Middle frontal gyrus (tissue), 1 donor: Measurements from ENCODE around the gene CEPT1.

ENCODE experiments used
- DNase-seq: peaks from one replicate; pipeline ENCODE4 v3.0.0-alpha.2; 2015; ENCODE audit warnings: low spot score; ENCODE audit errors: extremely low spot score

The CEPT1 gene

DNA sequence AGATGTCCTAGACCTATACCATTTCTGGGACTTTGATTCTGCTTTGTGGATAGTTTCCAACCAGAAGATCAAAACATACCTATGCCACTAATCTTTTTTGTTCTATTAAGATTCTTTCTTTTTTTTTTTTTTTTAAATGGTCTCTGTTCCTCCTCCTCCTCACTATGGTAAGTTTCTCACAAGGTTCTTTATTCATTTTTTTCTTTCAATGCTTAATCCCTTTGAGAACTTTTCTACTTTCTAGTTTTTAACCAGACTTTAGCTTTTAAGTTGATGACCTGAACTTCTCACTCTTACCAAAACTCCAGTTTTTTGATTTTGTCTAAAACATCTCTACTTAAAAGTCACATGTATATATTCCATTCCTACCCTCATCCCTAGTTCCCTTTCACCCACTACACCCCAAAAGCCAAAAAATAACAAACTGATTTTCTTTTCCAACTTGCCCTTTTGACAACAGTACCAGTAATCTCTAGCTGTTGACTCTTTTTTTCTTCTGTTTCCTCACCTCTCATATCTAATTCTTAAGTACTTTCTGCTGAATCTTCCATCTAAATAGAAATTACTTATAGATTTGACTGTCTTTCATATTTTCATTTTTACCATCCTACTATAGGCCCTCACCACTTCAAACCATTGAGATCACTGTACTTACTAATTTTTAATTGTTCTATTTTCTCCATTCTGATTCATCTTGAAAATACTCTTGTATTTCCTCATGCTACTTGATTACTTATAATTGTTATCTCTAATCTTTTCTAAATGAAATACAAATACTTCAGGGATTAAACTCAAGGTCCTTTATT is 6.1 kb downstream of the CEPT1 start:
- DNase-seq = no peak

DNA sequence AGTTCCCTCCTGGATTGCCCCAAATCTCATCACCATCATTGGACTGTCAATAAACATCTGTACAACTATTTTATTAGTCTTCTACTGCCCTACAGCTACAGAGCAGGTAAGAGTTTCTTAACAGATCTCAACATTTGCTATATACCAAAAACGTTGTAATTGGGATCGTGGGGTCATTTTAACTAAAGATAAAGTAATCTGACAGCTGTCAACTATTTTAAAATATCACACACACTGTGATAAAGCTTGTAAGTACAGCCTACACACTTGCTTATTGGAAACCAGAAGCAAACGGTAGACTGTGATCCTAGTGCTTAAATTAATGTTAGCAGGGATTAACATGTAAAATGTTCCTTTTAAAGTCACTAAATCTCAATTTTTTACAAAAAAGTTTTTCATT is 7.9 kb downstream of the CEPT1 start:
- DNase-seq = no peak

DNA sequence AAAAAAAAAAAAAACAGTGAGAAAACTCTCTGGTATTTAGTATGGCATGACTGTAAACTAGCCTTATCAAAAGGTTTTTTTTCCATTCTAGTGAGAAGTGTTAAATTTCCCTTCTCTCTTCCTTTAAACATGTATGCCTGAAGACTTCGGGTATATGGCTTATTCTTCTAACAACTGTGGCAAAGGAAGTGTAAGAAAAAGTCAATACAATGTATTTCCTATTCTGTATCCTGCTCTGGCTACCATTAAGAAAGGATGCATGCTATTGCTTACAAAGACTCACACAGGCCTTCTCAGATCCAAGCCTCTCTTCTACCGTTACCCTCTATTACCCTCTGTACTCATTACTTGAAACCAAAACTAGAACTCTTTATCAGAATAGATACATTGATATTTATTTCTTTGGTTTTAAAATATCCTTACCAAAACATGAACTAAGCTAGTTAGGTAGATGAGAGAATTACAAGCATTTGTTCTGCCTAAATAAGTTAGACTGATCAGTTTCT is 8.4 kb downstream of the CEPT1 start:
- DNase-seq = no peak

DNA sequence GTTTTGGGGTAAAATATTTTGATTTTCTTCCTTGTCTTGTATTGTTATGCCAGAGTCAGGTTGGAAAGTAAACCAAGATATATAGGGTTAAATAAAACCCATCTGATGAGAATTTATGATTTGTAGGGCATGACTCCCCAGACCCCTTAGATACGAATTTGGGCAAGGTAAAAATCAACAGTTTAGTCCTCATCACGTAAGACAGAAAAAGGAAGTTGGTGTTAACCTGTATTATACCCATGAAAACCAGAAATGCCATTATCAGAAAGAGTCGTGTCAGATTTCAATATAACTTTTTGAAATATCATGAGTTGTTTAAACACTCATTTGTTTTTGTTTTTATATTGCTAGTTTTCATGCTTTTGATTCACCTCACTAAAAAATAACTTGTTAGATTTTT is 11.8 kb downstream of the CEPT1 start:
- DNase-seq = no peak

DNA sequence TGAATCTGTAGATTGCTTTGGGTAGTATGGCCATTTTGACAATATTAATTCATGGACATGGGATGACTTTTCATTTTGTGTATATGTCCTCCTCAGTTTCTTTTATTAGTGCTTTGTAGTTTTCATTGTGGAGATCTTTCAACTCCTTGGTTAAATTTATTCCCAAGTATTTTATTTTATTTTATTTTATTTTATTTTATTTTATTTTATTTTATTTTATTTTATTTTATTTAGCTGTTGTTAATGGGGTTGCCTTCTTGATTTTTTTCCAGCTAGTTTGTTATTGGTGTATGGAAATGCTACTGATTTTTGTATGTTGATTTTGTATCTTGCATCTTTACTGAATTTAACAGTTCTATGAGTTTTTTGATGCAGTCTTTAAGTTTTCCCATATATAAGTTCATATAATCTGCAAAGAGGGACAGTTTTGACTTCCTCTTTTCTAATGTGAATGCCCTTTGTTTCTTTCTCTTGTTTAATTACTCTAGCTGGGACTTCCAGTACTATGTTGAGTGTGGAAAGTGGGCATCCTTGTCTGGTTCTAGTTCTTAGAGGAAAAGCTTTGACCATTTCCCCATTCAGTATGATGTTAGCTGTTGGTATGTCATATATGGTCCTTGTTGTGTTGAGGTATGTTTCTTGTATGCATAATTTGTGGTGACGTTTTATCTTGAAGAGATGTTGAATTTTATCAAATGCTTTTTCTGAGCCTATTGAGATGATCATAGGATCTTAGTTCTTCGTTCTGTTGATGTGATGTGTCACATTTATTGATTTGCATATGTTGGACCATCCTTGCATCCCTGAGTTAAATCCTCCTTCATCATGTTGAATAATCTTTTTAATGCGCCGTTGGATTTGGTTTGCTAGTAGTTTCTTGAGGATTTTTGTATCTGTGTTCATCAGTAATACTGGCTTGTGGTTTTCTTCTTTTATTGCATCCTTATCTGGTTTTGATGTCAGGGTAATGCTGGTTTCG is 14.3 kb downstream of the CEPT1 start:
- no peak for DNase-seq

DNA sequence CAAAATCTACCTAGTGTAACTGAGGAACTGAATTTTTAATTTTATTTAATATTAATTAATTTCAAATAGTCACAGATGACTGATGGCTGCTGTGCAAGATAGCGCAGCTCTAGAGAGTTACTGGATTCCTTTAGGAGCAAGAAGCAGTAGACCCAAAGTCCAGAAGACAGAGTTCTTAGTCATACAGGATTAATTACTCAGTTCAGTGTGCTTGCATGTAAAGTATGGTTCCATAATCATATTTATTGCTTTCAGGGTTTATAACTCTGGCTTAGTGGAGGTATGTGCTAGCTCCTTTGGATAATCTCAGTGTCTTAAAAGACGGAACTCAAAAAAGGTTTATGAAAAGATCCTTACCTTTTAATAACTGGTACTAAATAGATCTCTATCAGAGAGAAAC is 17.4 kb downstream of the CEPT1 start:
- no peak for DNase-seq

DNA sequence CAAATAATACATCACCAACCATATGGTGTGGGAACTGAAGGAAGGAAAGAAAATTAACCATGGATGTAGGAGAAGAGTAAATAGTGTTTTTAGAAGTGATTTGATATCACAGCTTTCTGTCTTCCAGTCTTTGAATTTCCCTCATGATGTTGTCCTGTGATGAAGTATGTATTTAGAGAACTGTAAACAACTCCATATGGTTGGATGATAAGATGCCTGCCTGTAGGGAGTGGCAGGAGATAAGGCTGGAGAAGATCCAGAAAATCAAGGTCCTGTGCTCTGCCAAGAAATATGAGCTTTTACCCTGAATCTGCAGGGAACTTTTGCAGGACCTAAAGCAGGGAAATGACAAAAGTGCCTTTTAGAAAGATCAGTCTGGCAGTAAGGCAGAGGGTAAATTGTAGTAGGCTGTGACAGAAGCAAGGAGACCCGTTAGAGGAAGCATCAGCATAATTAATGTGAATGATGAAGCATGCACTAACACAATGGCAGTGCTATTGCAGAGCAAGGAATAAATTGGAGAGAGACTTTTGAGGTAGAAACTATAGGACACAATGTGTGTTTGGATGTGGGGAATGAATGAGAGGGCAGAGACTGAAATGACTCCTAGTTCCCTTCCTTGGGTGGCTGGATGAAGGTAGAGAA is 21.9 kb downstream of the CEPT1 start:
- DNase-seq = no peak

DNA sequence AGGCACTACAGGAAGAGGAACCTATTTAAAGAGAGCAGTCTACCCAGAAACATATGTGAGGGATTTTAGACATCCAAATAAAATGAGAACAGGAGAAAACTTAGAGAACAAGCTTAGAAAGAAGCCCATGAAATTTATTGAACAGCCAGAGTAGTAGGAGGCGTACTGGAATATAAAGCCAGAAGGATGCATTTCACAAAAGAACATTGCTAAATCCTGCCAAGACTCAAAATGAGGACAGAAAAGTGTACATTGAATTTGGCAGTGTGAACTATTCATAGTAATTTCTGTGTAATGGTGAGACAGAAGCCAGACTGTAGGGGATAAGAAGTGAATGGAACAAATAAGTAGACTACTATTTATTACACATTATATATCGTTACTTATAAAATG is 22.5 kb downstream of the CEPT1 start:
- peak; percentile 20 for DNase-seq

DNA sequence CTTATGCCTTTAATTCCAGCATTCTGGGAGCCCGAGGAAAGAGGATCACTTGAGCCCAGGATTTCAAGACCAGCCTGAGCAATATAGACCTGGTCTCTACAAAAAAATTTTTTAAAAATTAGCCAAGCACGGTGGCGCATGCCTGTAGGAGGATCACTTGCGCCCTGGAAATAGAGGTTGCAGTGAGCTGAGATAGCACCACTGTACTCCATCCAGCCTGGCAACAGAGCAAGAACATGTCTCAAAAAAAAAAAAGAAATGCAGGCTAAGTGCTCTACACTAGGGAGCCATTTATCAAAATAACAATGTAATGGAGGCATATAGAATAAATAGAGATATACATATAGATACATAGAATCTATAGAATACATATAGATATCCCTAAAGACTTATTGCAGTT is 23.3 kb downstream of the CEPT1 start:
- no peak for DNase-seq

DNA sequence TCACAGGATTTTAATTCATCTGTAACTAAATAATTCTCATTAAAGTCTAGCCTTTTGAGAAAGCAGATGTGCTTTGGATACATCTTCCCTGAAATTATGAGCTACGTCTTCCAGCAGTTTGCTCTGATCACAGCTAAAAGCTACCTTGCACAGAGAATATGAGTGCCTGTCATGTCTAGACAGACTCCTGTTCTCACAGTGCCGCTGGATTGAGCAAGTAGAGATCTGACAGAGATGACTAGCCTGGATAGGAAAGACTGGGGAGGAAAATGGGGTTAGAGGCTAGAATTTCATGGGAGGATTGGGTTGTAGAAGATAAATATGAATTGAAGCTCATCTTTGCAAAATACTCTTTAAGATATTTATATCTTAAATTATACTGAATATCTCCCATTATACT is 24.1 kb downstream of the CEPT1 start:
- no peak for DNase-seq

DNA sequence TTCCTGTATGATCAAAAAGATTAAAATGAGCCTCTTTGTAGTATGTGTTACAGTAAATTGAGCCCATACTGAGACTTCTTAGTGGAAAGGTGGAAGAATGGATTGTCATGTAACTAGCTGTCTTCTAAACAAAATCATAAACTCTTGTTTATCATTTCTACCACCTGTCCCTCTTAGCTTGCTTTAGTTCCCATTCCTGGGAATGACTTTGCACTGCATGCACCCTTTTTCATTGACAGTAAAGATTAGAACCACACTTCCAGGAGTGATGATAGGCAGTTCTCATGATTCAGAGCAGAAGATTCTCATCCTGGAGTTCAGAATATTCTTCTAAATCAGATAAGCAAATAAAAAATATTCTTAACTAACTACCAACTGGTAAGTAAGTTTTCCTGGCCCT is 32.4 kb downstream of the CEPT1 start:
- DNase-seq = no peak

DNA sequence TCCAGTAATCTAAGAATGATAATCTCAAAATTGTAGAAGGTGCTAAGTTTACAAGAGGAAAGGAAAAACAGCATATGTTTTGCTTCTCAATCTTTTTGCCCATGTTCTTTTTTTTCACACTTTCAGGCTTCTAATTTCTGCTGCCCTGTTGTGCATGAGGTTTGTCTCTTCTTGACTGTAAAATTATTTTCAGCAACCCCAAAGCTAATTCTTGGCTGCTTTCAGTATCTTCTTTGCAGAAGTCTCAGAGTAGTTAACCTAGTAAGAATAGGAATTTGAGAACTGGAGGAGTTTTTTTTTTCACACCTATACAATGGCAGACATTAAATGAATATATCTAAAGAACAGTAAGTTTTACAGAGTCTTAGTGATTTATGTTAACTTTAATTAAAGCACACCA is 34.0 kb downstream of the CEPT1 start:
- DNase-seq = no peak

DNA sequence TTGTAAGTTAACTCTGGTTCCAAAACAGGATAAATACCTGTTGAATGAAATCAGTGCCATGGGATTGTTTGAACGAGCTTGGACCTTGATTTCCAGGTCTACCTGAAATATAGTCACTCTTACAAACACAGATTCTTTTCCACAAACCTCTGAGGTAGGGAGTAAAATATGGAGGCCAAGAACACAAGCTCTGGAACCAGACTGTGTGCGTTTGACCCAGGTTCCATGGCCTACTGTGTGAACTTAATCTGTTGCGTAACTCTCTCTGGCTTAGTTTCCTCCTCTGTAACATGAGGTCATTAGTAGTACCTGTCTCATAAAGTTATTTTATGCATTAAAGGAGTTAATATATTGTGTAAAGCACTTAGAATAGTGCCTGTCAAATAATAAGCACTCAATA is 35.3 kb downstream of the CEPT1 start:
- DNase-seq = no peak

DNA sequence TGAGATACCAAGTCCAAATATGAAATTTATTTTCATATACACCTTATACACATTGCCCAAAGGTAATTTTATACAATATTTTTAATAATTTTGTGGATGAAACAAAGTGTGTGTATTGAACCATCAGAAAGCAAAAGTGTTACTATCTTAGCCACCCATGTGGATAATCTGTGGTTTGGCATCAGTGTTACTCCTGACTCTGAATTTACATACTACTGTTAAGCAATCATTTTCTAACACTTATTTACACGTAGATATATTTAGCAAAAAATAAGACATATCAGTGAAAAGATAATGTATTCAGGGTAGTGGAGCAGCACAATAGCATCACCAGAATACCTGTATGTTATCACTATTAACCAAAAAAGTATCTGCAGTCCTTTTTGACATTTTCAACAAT is 36.7 kb downstream of the CEPT1 start:
- DNase-seq = no peak

DNA sequence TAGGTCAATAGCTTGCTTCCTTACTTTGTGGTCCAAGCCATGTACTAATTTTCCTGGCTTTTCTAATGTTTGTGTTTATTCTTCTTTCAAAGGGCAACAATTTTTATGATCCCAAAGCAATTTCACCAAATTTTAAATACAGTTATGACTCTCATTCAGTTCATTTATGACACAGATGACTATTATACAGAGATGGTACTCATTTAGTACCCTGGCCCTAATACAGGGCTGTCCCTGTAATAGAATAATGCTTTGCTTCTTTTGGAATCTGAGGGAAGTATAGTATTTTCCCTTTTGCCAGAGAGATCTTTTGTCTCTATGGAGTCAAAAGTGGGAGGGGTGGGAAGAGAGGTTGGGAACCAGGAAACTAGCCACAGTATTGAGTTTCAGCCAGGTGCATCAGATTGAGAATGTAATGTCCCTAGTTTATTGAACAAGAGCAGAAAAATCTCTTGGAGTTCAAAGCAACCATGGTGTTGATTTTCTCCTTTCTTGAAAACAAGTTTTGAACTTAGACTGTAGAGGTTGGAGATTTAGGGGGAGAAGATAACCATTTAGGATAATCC is 40.0 kb downstream of the CEPT1 start:
- DNase-seq = no peak

DNA sequence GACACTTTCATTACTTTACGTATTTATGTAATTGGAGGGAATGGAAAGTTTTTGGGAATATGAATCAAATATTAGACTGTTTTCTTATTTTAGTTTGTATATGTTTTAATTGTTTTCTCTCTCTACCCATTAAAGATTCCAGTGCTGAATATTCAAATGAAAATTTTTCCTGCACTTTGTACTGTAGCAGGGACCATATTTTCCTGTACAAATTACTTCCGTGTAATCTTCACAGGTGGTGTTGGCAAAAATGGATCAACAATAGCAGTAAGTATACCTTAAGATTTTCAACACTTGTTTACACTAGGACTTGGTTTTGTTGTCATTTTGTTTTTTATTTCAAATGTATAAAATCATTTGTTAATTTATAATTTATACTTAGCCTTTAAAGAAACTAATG is 42.0 kb downstream of the CEPT1 start:
- DNase-seq = no peak

DNA sequence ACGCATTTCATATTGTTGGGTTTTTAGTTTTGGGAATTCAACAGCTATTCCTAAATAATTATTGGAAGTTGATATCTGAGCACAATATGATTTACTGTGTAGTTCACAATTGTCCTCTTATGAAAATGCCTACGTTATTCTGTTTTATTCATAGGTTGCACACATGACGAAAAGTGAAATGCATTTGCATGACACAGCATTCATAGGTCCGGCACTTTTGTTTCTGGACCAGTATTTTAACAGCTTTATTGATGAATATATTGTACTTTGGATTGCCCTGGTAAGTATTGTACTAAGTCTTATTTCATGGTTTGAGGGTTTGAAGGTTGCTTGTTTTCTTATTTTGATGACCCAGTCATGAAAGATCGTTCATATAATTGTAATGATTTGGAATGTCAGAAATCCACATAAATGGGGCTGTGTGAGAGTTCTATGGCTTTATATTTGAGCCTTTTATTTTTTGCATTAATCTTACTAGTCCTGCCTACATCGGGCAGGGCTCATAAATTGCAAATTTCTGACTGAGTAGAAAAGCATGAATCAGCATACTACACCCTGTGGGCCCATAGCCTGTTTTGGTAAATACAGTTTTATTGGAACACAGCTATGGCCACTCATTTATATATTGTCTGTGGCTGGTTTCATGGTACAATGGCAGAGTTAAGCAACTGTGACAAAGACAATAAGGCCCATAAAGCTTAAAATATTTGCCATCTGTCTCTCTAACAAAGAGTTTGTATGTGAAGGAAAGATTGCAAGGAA is 43.5 kb downstream of the CEPT1 start:
- no peak for DNase-seq

DNA sequence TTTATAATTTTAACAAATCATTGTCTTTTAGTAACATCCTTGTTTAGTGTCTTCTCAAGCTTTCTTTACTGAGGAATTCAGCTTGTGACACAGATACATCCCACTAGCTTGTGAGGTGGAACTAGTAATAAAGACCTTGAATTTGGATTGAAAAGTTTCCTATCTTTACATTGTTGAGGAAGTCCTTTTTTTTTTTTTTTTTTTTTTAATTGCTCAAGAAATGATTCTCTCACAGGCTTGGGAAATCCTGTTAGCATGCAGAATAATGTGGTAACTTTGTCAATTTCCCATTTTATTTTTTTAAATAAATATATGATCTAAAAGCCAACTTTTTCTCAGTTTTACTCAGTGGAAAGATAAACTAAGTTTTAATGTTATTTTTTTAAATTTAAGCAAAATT is 44.6 kb downstream of the CEPT1 start:
- no peak for DNase-seq

DNA sequence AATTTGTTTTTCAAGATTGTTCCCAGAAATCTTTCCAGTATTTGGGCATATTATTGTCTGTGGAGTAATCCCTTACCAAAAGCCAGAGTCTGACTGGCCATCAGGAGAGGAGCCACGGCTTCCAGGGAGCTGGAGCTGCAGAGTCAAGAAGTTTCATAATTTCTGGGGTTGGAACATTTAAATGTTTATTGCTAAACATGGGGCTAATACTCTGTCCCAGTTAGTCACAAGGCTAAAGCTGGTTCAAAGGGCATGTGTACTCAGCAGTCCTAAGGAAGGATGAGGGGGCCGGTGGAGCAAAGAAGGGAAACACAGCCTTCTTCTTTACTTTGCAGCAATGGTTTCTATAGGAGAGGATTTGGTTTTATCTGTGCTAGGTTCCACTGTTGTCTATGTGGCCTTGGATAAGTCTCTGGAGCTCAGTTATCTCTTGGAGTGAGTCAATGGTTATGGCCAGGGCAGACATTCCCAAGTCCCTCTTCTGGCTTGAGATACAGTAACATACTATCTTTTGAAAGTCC is 51.0 kb downstream of the CEPT1 start:
- no peak for DNase-seq

DNA sequence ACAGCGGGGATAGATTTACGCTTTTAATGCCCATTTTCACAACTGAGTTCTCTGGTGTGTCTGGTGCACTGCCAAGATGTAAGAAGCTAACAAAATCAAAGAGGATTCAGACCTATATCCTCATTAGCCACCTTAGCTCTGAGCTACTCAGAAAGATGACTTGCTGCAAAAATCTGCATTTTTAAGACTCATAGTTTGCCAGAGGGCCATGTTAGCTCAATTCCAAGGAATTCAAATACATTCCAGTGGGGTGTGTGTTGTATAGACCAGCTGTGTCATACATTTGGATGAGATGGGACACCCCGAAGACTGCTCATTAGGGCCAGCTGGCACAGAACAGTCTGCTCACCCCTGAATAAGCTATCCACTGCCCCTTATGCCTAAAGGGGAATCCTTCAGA is 51.5 kb downstream of the CEPT1 start:
- no peak for DNase-seq

DNA sequence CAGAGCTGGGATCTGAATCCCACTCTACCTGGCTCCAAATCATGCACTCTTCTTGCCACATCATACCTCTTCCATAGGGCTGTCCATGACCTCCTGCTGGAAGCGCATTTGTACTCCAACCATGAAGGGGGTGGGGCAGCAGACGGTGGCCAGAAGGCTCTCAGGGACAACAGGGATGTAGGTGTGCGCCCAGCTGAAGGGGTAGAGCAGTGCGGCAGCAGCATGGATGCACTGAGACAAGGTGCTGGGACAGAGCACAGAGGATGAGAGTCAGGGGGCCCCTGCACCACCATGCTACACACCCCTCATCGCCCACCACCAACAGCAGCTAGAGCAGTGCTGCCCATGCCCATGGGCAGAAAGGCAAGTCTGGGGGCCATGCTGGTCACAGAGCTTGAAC is 52.1 kb downstream of the CEPT1 start:
- no peak for DNase-seq
